Measurements from ENCODE around the gene PTPRG. TPM values are rescaled to one million over a fixed set of nuclear protein-coding genes. Genes with fewer than 3 reads are reported as not detected.

The PTPRG gene
- total RNA-seq, 6 experiments from 2014 or later = 29.4 to 34.7 (median 32.7) TPM

DNA sequence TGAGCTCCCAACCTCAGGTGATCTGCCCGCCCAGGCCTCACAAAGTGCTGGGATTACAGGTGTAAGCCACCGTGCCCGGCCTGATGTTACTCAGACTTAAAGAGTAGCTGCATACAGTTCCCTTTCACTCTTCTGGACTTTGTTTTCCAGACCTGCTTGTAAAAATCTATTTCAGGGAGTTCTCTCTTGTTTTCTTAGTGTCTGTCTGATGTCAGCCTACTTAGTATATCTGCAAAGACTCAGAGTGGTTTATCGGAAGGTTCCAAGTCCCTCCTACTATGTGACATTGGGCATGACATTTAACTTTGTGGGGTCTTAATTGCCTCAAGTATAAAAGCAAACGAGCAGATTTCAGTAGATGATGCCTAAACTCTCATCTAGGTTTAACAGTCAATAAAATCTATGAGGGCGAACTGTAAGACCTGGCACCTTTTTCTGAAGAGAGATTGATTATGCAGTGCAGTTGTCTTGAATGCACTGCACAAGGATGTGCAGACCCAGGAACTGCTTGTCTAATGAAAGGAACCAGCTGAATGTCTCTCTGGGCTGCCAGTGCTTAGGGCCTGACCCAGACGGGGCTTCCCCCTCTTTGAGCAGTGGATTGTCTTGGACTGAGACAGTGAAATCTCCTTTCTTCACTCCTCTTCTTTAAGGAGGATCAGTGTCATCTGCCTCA is 301.4 kb downstream of the PTPRG start:
- Mint-ChIP-seq H3K27ac (no peak overlapping the region), H3K9me3 (no peaks in the 10 kb centered on the region), H3K36me3 (ENCODE audit: low read depth) (no peaks in the 10 kb centered on the region), H3K4me1 (ENCODE audit: low read depth) (peaks cover 17% of the 10 kb centered on the region), H3K4me3 (no peak overlapping the region), H3K27me3 (ENCODE audit: insufficient read depth) (peaks cover 2% of the 10 kb centered on the region; the same call in 1 of the 2 replicates)
- TF ChIP-seq, protein P1, sequence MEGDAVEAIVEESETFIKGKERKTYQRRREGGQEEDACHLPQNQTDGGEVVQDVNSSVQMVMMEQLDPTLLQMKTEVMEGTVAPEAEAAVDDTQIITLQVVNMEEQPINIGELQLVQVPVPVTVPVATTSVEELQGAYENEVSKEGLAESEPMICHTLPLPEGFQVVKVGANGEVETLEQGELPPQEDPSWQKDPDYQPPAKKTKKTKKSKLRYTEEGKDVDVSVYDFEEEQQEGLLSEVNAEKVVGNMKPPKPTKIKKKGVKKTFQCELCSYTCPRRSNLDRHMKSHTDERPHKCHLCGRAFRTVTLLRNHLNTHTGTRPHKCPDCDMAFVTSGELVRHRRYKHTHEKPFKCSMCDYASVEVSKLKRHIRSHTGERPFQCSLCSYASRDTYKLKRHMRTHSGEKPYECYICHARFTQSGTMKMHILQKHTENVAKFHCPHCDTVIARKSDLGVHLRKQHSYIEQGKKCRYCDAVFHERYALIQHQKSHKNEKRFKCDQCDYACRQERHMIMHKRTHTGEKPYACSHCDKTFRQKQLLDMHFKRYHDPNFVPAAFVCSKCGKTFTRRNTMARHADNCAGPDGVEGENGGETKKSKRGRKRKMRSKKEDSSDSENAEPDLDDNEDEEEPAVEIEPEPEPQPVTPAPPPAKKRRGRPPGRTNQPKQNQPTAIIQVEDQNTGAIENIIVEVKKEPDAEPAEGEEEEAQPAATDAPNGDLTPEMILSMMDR (IDR thresholded peaks at IDR 0.05) = no peak
- no peak for DNase-seq

DNA sequence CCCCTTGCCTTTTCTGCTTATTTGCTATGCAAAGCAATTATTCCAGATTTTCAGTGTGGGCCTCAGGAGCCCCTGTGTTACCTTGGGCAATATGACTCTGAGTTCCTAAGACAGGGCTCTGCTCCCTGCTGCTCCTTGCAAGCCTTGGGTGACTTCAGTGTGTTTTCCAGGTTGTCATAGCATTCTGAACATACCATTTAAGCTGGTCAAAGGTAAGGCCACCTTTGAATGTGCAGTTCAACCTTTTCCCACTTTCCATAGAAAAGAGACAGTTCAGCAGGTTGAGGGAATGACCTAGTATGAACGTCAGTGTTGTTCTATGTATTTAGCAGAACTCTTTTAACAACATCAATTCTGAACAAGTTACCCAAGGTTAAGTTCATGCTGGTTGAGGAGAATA is 302.2 kb downstream of the PTPRG start:
- DNase-seq = no peak
- H3K27me3 Mint-ChIP-seq (ENCODE audit: insufficient read depth) = peaks cover 2% of the 10 kb centered on the region; the same call in 1 of the 2 replicates
- TF ChIP-seq, protein P1 (IDR thresholded peaks at IDR 0.05) = no peak
- H3K4me3 Mint-ChIP-seq = no peak overlapping the region
- no peaks in the 10 kb centered on the region for H3K36me3 Mint-ChIP-seq (ENCODE audit: low read depth)
- no peak overlapping the region for H3K27ac Mint-ChIP-seq
- H3K4me1 Mint-ChIP-seq (ENCODE audit: low read depth) = peaks cover 17% of the 10 kb centered on the region
- no peaks in the 10 kb centered on the region for H3K9me3 Mint-ChIP-seq

DNA sequence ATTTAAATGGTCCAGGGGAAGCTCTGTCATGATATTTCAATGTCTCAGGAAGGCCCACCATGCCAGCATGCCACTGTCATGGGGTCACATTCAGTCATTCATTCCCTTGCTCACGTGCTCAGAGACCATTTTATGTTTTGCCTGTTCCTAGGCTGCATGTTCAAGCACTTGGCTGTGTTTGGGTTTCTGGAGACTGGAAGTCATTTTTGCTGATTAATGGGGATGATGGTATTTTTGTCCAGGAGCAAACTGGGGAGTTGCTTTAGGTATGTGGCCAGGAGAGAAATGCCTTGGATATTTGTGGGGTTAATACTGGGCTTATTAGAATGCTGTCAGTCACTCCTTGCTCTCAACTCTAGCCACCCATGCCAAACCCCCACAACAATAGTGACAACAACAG is 303.5 kb downstream of the PTPRG start:
- H3K27ac Mint-ChIP-seq = peak overlapping the region; percentile 16
- H3K36me3 Mint-ChIP-seq (ENCODE audit: low read depth) = no peaks in the 10 kb centered on the region
- TF ChIP-seq, protein P1 (IDR thresholded peaks at IDR 0.05) = no peak
- H3K4me1 Mint-ChIP-seq (ENCODE audit: low read depth) = peaks cover 17% of the 10 kb centered on the region
- peak; percentile 24 for DNase-seq
- no peak overlapping the region for H3K4me3 Mint-ChIP-seq
- no peaks in the 10 kb centered on the region for H3K9me3 Mint-ChIP-seq
- H3K27me3 Mint-ChIP-seq (ENCODE audit: insufficient read depth) = peaks cover 2% of the 10 kb centered on the region; the same call in 1 of the 2 replicates

DNA sequence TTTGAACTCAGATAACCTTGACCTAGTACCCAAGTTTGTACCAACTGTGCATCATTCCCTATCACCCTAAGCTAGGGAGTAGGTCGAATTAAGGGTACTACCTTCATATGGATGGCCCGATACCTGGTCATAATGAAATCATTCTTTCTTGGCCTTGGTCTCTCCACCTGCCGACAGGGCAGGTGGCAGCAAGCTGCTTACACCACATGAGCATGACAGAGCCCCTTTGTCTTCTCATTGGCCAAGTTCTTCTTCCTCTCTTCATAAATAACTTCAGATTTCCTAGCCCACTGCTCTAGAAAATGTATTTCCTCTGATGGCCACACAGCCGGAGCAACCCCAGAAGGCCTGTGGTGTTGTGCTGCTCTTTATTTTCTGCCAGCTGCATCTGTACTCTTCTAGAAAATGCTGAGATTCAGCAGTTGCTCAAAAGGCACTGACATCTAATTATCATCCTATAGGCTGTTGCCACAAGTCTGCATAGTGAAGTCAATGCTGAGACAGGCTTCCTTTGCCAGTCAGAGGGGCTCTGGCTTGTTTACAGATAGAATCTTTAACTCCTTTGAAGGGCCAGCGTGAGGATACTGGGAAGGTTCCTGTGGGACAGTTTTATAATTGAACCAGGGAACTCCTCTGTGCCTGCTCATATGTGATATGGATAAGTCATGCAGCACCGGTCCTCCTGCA is 304.2 kb downstream of the PTPRG start:
- no peak overlapping the region for H3K27ac Mint-ChIP-seq
- H3K27me3 Mint-ChIP-seq (ENCODE audit: insufficient read depth) = peaks cover 2% of the 10 kb centered on the region; the same call in 1 of the 2 replicates
- H3K36me3 Mint-ChIP-seq (ENCODE audit: low read depth) = no peaks in the 10 kb centered on the region
- TF ChIP-seq, protein P1 (IDR thresholded peaks at IDR 0.05) = no peak
- H3K4me3 Mint-ChIP-seq = no peak overlapping the region
- no peaks in the 10 kb centered on the region for H3K9me3 Mint-ChIP-seq
- no peak for DNase-seq
- H3K4me1 Mint-ChIP-seq (ENCODE audit: low read depth) = peaks cover 17% of the 10 kb centered on the region

DNA sequence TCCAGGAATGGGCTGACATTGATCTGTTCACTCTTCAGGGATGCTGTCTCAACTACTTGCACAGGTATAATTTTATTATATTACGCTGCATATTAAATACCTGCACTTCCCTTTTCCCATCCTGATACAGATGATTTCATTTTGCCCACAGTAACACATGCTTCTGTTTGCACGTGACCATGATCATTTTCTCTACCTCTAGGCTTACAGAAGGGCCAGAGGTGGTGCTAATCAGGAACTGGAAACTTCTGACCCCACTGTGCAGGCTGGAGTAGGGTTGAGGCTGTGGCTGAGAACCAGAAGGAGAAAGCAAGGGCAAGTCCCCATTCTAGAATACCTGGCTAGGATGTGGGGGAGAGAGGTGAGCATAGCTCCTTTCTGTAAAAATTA is 304.8 kb downstream of the PTPRG start:
- H3K4me1 Mint-ChIP-seq (ENCODE audit: low read depth) = peaks cover 17% of the 10 kb centered on the region
- H3K9me3 Mint-ChIP-seq = no peaks in the 10 kb centered on the region
- no peaks in the 10 kb centered on the region for H3K36me3 Mint-ChIP-seq (ENCODE audit: low read depth)
- peaks cover 2% of the 10 kb centered on the region; the same call in 1 of the 2 replicates for H3K27me3 Mint-ChIP-seq (ENCODE audit: insufficient read depth)
- no peak overlapping the region for H3K4me3 Mint-ChIP-seq
- TF ChIP-seq, protein P1 (IDR thresholded peaks at IDR 0.05) = no peak
- no peak overlapping the region for H3K27ac Mint-ChIP-seq
- no peak for DNase-seq
